SU-DHL-6 (cell line): ENCODE measurements around the gene FBXW4.

Experiments used
- H2AFZ ChIP-seq: fragments of 200-600 bp; sonication (generic); 2 replicates; pipeline ENCODE4 v1.6.1; 2014; ENCODE audit warnings: low read depth, mild to moderate bottlenecking, moderate library complexity, mixed read lengths, antibody characterized with exemption, low read length; ENCODE audit not compliant: severe bottlenecking
- H3F3A ChIP-seq: fragments of 200-600 bp; shearing (Covaris generic); 2 replicates; pipeline ENCODE4 v1.6.0; 2016; ENCODE audit warnings: antibody characterized with exemption, mild to moderate bottlenecking; ENCODE audit not compliant: insufficient read depth
- H3K27ac ChIP-seq: fragments of 200-600 bp; sonication (generic); 2 replicates; pipeline ENCODE4 v1.5.1; 2016; ENCODE audit warnings: low read depth, mild to moderate bottlenecking, low read length, moderate library complexity, mixed read lengths
- H3K27me3 ChIP-seq: fragments of 200-600 bp; sonication (generic), shearing (Covaris generic); 2 replicates; pipeline ENCODE4 v1.6.0; 2014; ENCODE audit warnings: mild to moderate bottlenecking, low read length
- H3K36me3 ChIP-seq: fragments of 200-600 bp; sonication (generic); 2 replicates; pipeline ENCODE4 v1.6.1; 2014; ENCODE audit warnings: mild to moderate bottlenecking, low read length, mixed read lengths
- H3K4me2 ChIP-seq: fragments of 300-600, 200-600 bp; shearing (Covaris generic), sonication (generic); 2 replicates; pipeline ENCODE4 v1.6.0; 2014; ENCODE audit warnings: low read length, low read depth, mild to moderate bottlenecking; ENCODE audit not compliant: poor library complexity, severe bottlenecking
- H3K4me3 ChIP-seq: fragments of 200-600 bp; sonication (generic); 2 replicates; pipeline ENCODE4 v1.5.1; 2014; ENCODE audit warnings: antibody characterized with exemption, low read length, mild to moderate bottlenecking, mixed read lengths; ENCODE audit not compliant: insufficient read depth, poor library complexity, severe bottlenecking
- H3K79me2 ChIP-seq: fragments of 200-600 bp; sonication (generic); 2 replicates; pipeline ENCODE4 v1.6.1; 2014; ENCODE audit warnings: mild to moderate bottlenecking, low read length, moderate library complexity; ENCODE audit not compliant: insufficient read depth
- H3K9ac ChIP-seq: fragments of 200-600 bp; sonication (generic); 2 replicates; pipeline ENCODE4 v1.7.0; 2014; ENCODE audit warnings: mild to moderate bottlenecking, low read length
- H3K9me2 ChIP-seq: fragments of 200-600 bp; sonication (generic); replicated peaks from 2 replicates; pipeline ENCODE4 v1.6.1; 2014; ENCODE audit warnings: low read length; ENCODE audit not compliant: insufficient read depth
- H3K9me3 ChIP-seq: fragments of 200-600 bp; sonication (generic); 2 replicates; pipeline ENCODE4 v1.6.1; 2014; ENCODE audit warnings: low read length, mixed read lengths; ENCODE audit not compliant: insufficient read depth
- H4K20me1 ChIP-seq: fragments of 200-600 bp; sonication (generic); 2 replicates; pipeline ENCODE4 v1.6.1; 2014; ENCODE audit warnings: low read depth, mild to moderate bottlenecking, antibody characterized with exemption, low read length, moderate library complexity, mixed read lengths
- EZH2phosphoT487 ChIP-seq: fragments of 200-600 bp; sonication (generic), shearing (Covaris generic); conservative IDR thresholded peaks from 2 replicates; pipeline ENCODE4 v1.6.1; 2018; ENCODE audit warnings: mild to moderate bottlenecking, antibody characterized with exemption, low read length, moderate library complexity, mixed read lengths
- TF ChIP-seq, protein P1 (sequence below): fragments of 200-600 bp; sonication (generic); IDR thresholded peaks from one replicate; pipeline ENCODE4 v1.5.1; 2017; ENCODE audit warnings: antibody characterized with exemption, mild to moderate bottlenecking, low read length, moderate library complexity; ENCODE audit not compliant: insufficient read depth, poor library complexity, severe bottlenecking

Gene FBXW4

DNA sequence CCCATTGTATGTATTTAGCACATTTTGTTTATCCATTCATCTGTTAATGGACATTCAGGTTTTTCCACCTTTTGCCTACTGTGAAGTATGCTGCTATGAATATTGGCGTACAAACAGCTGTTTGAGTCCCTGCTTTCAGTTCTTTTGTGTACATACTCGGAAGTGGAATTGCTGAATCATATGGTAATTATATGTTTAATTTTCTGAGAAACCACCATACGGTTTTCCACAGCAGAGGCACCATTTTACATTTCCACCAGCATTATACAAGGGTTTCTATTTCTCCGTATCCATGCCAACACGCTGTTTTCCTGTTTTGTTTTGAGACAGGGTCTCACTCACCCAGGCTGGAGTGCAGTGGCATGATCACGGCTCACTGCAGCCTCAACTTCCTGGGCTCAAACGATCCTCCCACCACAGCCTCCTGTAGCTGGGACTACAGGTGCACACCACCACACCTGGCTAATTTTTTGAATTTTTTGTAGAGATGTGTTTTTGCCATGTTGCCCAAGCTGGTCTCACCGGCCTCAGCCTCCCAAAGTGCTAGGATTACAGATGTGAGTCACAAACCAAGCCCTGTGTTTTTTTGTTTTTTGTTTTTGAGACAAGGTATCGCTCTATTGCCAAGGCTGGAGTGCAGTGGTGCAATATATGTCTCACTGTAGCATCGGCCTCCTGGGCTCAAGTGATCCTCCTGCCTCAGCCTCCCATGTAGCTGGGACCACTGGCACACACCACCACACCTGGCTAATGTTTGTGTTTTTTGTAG, 22.1 kb upstream of the FBXW4 start:
- Histone ChIP-seq H3K9me2 (no peaks in the 10 kb centered on the region), H3F3A (no peaks in the 10 kb centered on the region), H3K27me3 (no peaks in the 10 kb centered on the region), H3K9me3 (no peaks in the 10 kb centered on the region), H3K4me3 (no peak overlapping the region), H4K20me1 (no peaks in the 10 kb centered on the region), H3K27ac (no peak overlapping the region), H3K4me2 (no peak overlapping the region), H3K36me3 (no peaks in the 10 kb centered on the region), H3K9ac (no peak overlapping the region), H3K79me2 (no peaks in the 10 kb centered on the region), H2AFZ (no peak overlapping the region)
- no peak for TF ChIP-seq EZH2phosphoT487
- TF ChIP-seq, protein P1, sequence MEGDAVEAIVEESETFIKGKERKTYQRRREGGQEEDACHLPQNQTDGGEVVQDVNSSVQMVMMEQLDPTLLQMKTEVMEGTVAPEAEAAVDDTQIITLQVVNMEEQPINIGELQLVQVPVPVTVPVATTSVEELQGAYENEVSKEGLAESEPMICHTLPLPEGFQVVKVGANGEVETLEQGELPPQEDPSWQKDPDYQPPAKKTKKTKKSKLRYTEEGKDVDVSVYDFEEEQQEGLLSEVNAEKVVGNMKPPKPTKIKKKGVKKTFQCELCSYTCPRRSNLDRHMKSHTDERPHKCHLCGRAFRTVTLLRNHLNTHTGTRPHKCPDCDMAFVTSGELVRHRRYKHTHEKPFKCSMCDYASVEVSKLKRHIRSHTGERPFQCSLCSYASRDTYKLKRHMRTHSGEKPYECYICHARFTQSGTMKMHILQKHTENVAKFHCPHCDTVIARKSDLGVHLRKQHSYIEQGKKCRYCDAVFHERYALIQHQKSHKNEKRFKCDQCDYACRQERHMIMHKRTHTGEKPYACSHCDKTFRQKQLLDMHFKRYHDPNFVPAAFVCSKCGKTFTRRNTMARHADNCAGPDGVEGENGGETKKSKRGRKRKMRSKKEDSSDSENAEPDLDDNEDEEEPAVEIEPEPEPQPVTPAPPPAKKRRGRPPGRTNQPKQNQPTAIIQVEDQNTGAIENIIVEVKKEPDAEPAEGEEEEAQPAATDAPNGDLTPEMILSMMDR, result no peak

DNA sequence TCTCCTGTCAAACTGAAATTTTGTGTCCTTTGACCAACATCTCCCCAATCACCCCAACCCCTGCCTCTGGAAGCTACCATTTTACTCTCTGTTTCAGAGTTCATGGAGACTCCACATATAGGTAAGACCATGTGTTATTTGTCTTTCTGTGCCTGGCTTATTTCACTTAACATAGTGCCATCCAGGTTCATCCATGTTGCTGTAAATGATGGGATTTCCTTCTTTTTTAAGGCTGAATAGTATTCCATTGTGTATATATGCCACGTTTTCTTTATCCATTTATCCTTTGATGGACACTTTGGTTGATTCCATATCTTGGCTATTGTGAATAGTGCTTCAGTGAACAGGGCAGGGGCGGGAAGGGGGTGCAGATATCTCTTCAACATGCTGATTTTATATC, 18.0 kb upstream of the FBXW4 start:
- no peaks in the 10 kb centered on the region for H3K27me3 ChIP-seq
- no peak overlapping the region for H3K27ac ChIP-seq
- H3K4me2 ChIP-seq, result no peak overlapping the region
- H3K9ac ChIP-seq, result no peak overlapping the region
- no peak overlapping the region for H2AFZ ChIP-seq
- no peak for TF ChIP-seq EZH2phosphoT487
- TF ChIP-seq, protein P1, result no peak
- H3K4me3 ChIP-seq, result no peak overlapping the region
- H3F3A ChIP-seq, result no peaks in the 10 kb centered on the region
- H3K9me2 ChIP-seq, result no peaks in the 10 kb centered on the region
- no peaks in the 10 kb centered on the region for H3K79me2 ChIP-seq
- no peaks in the 10 kb centered on the region for H3K36me3 ChIP-seq
- no peaks in the 10 kb centered on the region for H3K9me3 ChIP-seq
- no peaks in the 10 kb centered on the region for H4K20me1 ChIP-seq

DNA sequence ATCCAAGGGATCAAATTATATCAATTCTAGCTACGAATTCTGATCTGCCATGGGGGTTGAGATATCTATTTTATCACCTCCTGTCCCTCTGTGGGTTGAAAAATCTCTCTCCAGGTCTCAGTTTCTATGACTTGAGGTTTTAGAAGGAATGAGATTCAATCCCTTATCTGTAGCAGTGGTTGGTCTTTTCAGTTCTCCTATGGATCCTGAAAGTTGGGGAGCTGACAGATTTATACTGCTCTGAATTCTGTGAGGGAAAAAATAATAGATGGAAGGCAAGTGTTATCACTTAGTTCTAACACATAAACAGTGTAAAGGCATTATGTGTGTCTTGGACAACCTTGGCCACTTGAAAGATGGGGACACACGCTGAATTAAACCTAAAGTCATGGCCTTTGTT, 15.8 kb upstream of the FBXW4 start:
- H3K9me2 ChIP-seq, result no peaks in the 10 kb centered on the region
- H3K36me3 ChIP-seq, result no peaks in the 10 kb centered on the region
- no peak for TF ChIP-seq EZH2phosphoT487
- TF ChIP-seq, protein P1, result no peak
- no peak overlapping the region for H3K27ac ChIP-seq
- H4K20me1 ChIP-seq, result no peaks in the 10 kb centered on the region
- H3K79me2 ChIP-seq, result no peaks in the 10 kb centered on the region
- H3K9ac ChIP-seq, result no peak overlapping the region
- no peaks in the 10 kb centered on the region for H3F3A ChIP-seq
- no peak overlapping the region for H2AFZ ChIP-seq
- H3K27me3 ChIP-seq, result no peaks in the 10 kb centered on the region
- H3K9me3 ChIP-seq, result no peaks in the 10 kb centered on the region
- H3K4me2 ChIP-seq, result no peak overlapping the region
- H3K4me3 ChIP-seq, result no peak overlapping the region
